ENCODE data around the gene CCDC13. TPM values are rescaled to one million over a fixed set of nuclear protein-coding genes. Genes with fewer than 3 reads are reported as not detected.

Gene CCDC13
- total RNA-seq: 0.55 to 0.90 TPM (median 0.60 TPM) in 3 replicates

GRCh38 chr3:42772670-42773408 is at the start of gene CCDC13:
TSS of gene CCDC13 (minus strand) at chr3:42773253. CDS start at chr3:42758345, 14,908 bp downstream.
- no peak for TF ChIP-seq CTCF (IDR thresholded peaks at IDR 0.05; ENCODE audit: unreplicated experiment)
- no peaks in the 10 kb centered on the region for H3K9me3 Mint-ChIP-seq
- peaks cover 15% of the 10 kb centered on the region for H3K27me3 Mint-ChIP-seq (ENCODE audit: low read depth)
- peaks cover 7% of the 10 kb centered on the region for H3K4me1 Mint-ChIP-seq
- H3K27ac Mint-ChIP-seq: peak within 1 kb of the TSS; percentile 58
- peak; percentile 72 to 86 for DNase-seq (ENCODE audit: low spot score in 2 of 2, unreplicated experiment in 2 of 2)
- no peaks in the 10 kb centered on the region for H3K36me3 Mint-ChIP-seq
- H3K4me3 Mint-ChIP-seq: peak within 1 kb of the TSS; percentile 74

- Mint-ChIP-seq H3K27ac (peak overlapping the region; percentile 41), H3K4me1 (peaks cover 34% of the 10 kb centered on the region), H3K27me3 (ENCODE audit: low read depth) (no peaks in the 10 kb centered on the region), H3K4me3 (no peak overlapping the region), H3K36me3 (no peaks in the 10 kb centered on the region), H3K9me3 (no peaks in the 10 kb centered on the region)
- no peak for TF ChIP-seq CTCF (IDR thresholded peaks at IDR 0.05; ENCODE audit: unreplicated experiment)
- DNase-seq (ENCODE audit: low spot score in 2 of 2, unreplicated experiment in 2 of 2): no peak
These were observed 49.8 kb upstream of the CCDC13 start for GRCh38 chr3:42822828-42823227.

- peaks cover 21% of the 10 kb centered on the region for H3K4me1 Mint-ChIP-seq
These were observed 47.6 kb upstream of the CCDC13 start for GRCh38 chr3:42820746-42821051.

GRCh38 chr3:42819351-42819965 is 46.4 kb upstream of the CCDC13 start:
- no peak for TF ChIP-seq CTCF (IDR thresholded peaks at IDR 0.05; ENCODE audit: unreplicated experiment)
- no peaks in the 10 kb centered on the region for H3K36me3 Mint-ChIP-seq
- H3K4me1 Mint-ChIP-seq: peaks cover 33% of the 10 kb centered on the region
- no peaks in the 10 kb centered on the region for H3K9me3 Mint-ChIP-seq
- no peak overlapping the region for H3K4me3 Mint-ChIP-seq
- peak overlapping the region; percentile 60 for H3K27ac Mint-ChIP-seq
- H3K27me3 Mint-ChIP-seq (ENCODE audit: low read depth): no peaks in the 10 kb centered on the region
- no peak for DNase-seq (ENCODE audit: low spot score in 2 of 2, unreplicated experiment in 2 of 2)

More at GRCh38 chr3:42820746-42821051, 47.6 kb upstream of the CCDC13 start:
- DNase-seq (ENCODE audit: low spot score in 2 of 2, unreplicated experiment in 2 of 2): no peak
- H3K27ac Mint-ChIP-seq: no peak overlapping the region
- H3K4me3 Mint-ChIP-seq: no peak overlapping the region
- no peaks in the 10 kb centered on the region for H3K9me3 Mint-ChIP-seq
- H3K36me3 Mint-ChIP-seq: no peaks in the 10 kb centered on the region
- H3K27me3 Mint-ChIP-seq (ENCODE audit: low read depth): no peaks in the 10 kb centered on the region
- no peak for TF ChIP-seq CTCF (IDR thresholded peaks at IDR 0.05; ENCODE audit: unreplicated experiment)

GRCh38 chr3:42815826-42816225 is 42.8 kb upstream of the CCDC13 start:
- H3K4me1 Mint-ChIP-seq: peaks cover 37% of the 10 kb centered on the region
- no peak overlapping the region for H3K27ac Mint-ChIP-seq
- no peak overlapping the region for H3K4me3 Mint-ChIP-seq
- no peak for TF ChIP-seq CTCF (IDR thresholded peaks at IDR 0.05; ENCODE audit: unreplicated experiment)
- no peak for DNase-seq (ENCODE audit: low spot score in 2 of 2, unreplicated experiment in 2 of 2)
- H3K9me3 Mint-ChIP-seq: no peaks in the 10 kb centered on the region
- no peaks in the 10 kb centered on the region for H3K27me3 Mint-ChIP-seq (ENCODE audit: low read depth)
- no peaks in the 10 kb centered on the region for H3K36me3 Mint-ChIP-seq
